ES-I3 (cell line): ENCODE measurements around the gene NAT14.
A peak's percentile ranks its signal among the peaks of the same experiment; 100 is the strongest.
"Not testable (repeated sequence)": the region's sequence is repeated elsewhere in the genome, so short reads cannot be mapped to it uniquely, and the experiment has no call there.

ENCODE experiments used
- H3K36me3 ChIP-seq: 2 replicates; pipeline ENCODE4 v1.6.1; 2013; ENCODE audit warnings: mild to moderate bottlenecking, low read length, control low read depth, moderate library complexity; ENCODE audit not compliant: insufficient read depth
- H3K4me1 ChIP-seq: 2 replicates; pipeline ENCODE4 v1.6.1; 2013; ENCODE audit warnings: mild to moderate bottlenecking, control low read depth, low read length; ENCODE audit not compliant: insufficient read depth
- H3K9ac ChIP-seq: 2 replicates; pipeline ENCODE4 v1.6.1; 2013; ENCODE audit warnings: low read depth, mild to moderate bottlenecking, low read length, moderate library complexity
- H3K9me3 ChIP-seq: 2 replicates; pipeline ENCODE4 v1.6.1; 2013; ENCODE audit warnings: mild to moderate bottlenecking, low read length, moderate library complexity; ENCODE audit not compliant: control insufficient read depth, insufficient read depth

Gene NAT14

GRCh38 chr19:55534280-55534679 is 49.3 kb downstream of the NAT14 start:
- not testable (repeated sequence) for H3K9ac ChIP-seq, H3K36me3 ChIP-seq, H3K9me3 ChIP-seq, H3K4me1 ChIP-seq

- Histone ChIP-seq H3K9ac (no peak overlapping the region), H3K36me3 (peaks cover 2% of the 10 kb centered on the region; the same call in 1 of the 2 replicates), H3K4me1 (peaks cover 6% of the 10 kb centered on the region; the same call in 1 of the 2 replicates), H3K9me3 (no peaks in the 10 kb centered on the region)
These were observed 50.4 kb downstream of the NAT14 start for GRCh38 chr19:55535173-55535964.

GRCh38 chr19:55535965-55536350 is 51.0 kb downstream of the NAT14 start:
- Histone ChIP-seq H3K9ac (no peak overlapping the region), H3K36me3 (peaks cover 2% of the 10 kb centered on the region; the same call in 1 of the 2 replicates), H3K9me3 (no peaks in the 10 kb centered on the region), H3K4me1 (peaks cover 6% of the 10 kb centered on the region; the same call in 1 of the 2 replicates)

- Histone ChIP-seq H3K36me3 (peaks cover 2% of the 10 kb centered on the region; the same call in 1 of the 2 replicates), H3K9me3 (no peaks in the 10 kb centered on the region), H3K4me1 (peaks cover 6% of the 10 kb centered on the region; the same call in 1 of the 2 replicates), H3K9ac (peak overlapping the region; percentile 44; the same call in 1 of the 2 replicates)
These were observed 51.4 kb downstream of the NAT14 start for GRCh38 chr19:55536366-55536765.
